ENCODE data around the gene SMAD3. TPM values are rescaled to one million over a fixed set of nuclear protein-coding genes. Genes with fewer than 3 reads are reported as not detected.
"Not testable (repeated sequence)": the region's sequence is repeated elsewhere in the genome, so short reads cannot be mapped to it uniquely, and the experiment has no call there.

Gene SMAD3
- total and polyA plus RNA-seq, 2 of the 8 experiments (the other 6 are each of a cell fraction or from before 2014, with no cell fraction given) = 10.1 to 12.4 TPM

DNA sequence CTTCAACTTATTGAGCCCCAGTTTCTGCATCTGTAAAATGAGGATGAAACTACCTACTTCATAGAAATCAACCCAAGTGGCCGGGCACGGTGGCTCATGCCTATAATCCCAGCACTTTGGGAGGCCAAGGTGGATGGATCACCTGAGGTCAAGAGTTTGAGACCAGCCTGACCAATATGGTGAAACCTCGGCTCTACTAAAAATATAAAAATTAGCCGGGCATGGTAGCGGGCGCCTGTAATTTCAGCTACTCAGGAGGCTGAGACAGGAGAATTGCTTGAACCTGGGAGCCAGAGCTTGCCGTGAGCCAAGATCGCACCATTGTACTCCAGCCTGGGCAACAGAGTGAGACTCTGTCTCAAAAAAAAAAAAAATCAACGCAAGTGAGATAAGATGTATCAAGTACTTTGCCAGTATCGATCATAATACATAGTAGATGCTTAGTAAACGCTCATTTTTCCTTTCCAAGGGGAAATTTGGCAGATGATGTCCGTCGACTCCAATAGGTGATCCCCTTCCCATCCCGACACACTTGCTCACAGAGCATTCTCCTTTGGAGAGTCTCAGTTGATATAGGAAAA is 10.2 kb downstream of the SMAD3 start:
- H4K8ac ChIP-seq (ENCODE audit: extremely low read depth, insufficient read depth, low read length); H3K27me3 ChIP-seq (replicated peaks in 1 of 4; ENCODE audit: control insufficient read depth in 3 of 4, extremely low read depth in 1 of 4, insufficient read depth in 3 of 4, low read length in 3 of 4); H3K36me3 ChIP-seq (ENCODE audit: control insufficient read depth in 2 of 4, insufficient read depth in 4 of 4, low read length in 3 of 4); H3K23ac ChIP-seq (ENCODE audit: insufficient read length); H2BK12ac ChIP-seq (ENCODE audit: low read depth, low read length); DNase-seq (ENCODE audit: low read depth in 1 of 2, low spot score in 2 of 2); H3K79me1 ChIP-seq (ENCODE audit: low read depth, low read length); H2AFZ ChIP-seq (ENCODE audit: low read length); H3K18ac ChIP-seq (ENCODE audit: extremely low read depth, low read length); H3K56ac ChIP-seq (replicated peaks; ENCODE audit: insufficient read length, low read depth, low read length); H3K14ac ChIP-seq (ENCODE audit: insufficient read length); H4K5ac ChIP-seq (ENCODE audit: insufficient read length, low read depth, low read length); H2BK15ac ChIP-seq (ENCODE audit: low read length); H2BK120ac ChIP-seq (replicated peaks; ENCODE audit: low read depth, low read length); H4K91ac ChIP-seq (replicated peaks; ENCODE audit: insufficient read length, low read length); H3K4ac ChIP-seq (replicated peaks; ENCODE audit: insufficient read length, low read depth, low read length); H3K4me3 ChIP-seq (ENCODE audit: extremely low read depth in 1 of 4, insufficient read depth in 2 of 4, low read depth in 3 of 4, low read length in 4 of 4); H3K9ac ChIP-seq (replicated peaks in 1 of 4; ENCODE audit: extremely low read depth in 1 of 4, low read depth in 3 of 4, low read length in 3 of 4); H3K27ac ChIP-seq (ENCODE audit: low read depth, low read length); H3K4me2 ChIP-seq (ENCODE audit: insufficient read depth in 1 of 2, low read depth in 2 of 2, low read length in 2 of 2); H3K9me3 ChIP-seq (ENCODE audit: insufficient read depth in 2 of 2, low read depth in 1 of 2, low read length in 1 of 2); H2AK5ac ChIP-seq (ENCODE audit: low read depth, low read length); H2BK5ac ChIP-seq (ENCODE audit: low read depth, low read length); FAIRE-seq; H3K23me2 ChIP-seq (ENCODE audit: low read depth, low read length); H2BK20ac ChIP-seq (ENCODE audit: low read length); H4K20me1 ChIP-seq (replicated peaks in 1 of 2; ENCODE audit: control insufficient read depth in 1 of 2, insufficient read depth in 2 of 2, low read length in 2 of 2): not testable (repeated sequence)
- 95% methylated on average over 14 of the region's 14 CpGs; no CpG with 5 or more reads in 1 of the 2 experiments for WGBS, 2 experiments (ENCODE audit: extremely low coverage in 1 of 2, insufficient coverage in 1 of 2, insufficient read length in 1 of 2, insufficient replicate concordance in 2 of 2, low coverage in 1 of 2, low lambda C conversion rate in 2 of 2, missing lambda C conversion rate in 1 of 2)
- Histone ChIP-seq H3K4me1 (replicated peaks in 1 of 4; ENCODE audit: control insufficient read depth in 3 of 4, insufficient read depth in 4 of 4, low read length in 3 of 4) (peaks cover 0 to 11% (median 5%) of the 10 kb centered on the region in 4 experiments; a peak in 4 of 7 replicates), H3K79me2 (ENCODE audit: control insufficient read depth in 1 of 2, insufficient read depth in 2 of 2, low read length in 2 of 2) (peaks cover 0 to 16% of the 10 kb centered on the region in 2 experiments; a peak in 2 of 4 replicates)
- CTCF ChIA-PET (ENCODE audit: partially characterized antibody) = interaction anchor here (1.0 kb wide), 1 partner anchor 19 kb away, joined by 3 read pairs; no protein-coding TSS in a partner anchor
- POLR2A ChIA-PET (ENCODE audit: partially characterized antibody) = interaction anchor here (0.6 to 1.4 kb wide), 2 partner anchors 11 to 89 kb away, joined by 3 to 7 read pairs; no protein-coding TSS in a partner anchor

All from H1 (cell line).